C4-2B (cell line): ENCODE measurements around the gene COL24A1.

Experiments used
- ZFX ChIP-seq: fragments of 450-650 bp; IDR thresholded peaks from 2 replicates; pipeline ENCODE4 v1.6.1; 2017
- TF ChIP-seq, protein P1 (sequence below): fragments of 450-650 bp; conservative IDR thresholded peaks from 2 replicates; pipeline ENCODE4 v1.5.1; 2017; ENCODE audit warnings: mild to moderate bottlenecking

DNA sequence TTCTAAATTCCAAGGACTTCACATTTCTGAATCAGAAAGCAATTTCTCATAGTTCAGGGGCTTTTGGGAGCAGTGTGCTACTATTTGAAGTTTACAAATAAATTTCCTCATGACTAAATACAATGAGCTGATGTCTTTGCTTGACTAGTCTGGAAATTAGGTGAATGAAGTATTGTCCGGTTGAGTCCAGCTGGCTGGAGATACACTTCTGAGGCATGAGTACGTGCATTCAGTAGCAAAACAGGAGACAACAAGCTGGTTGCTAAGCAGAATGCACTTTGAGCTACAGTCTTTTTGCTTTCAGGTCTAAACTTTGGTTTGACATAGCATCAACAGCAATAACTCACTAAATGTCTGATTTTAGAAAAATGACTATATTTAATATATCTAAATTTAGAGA lies 475.5 kb downstream of the COL24A1 start:
- TF ChIP-seq, protein P1, sequence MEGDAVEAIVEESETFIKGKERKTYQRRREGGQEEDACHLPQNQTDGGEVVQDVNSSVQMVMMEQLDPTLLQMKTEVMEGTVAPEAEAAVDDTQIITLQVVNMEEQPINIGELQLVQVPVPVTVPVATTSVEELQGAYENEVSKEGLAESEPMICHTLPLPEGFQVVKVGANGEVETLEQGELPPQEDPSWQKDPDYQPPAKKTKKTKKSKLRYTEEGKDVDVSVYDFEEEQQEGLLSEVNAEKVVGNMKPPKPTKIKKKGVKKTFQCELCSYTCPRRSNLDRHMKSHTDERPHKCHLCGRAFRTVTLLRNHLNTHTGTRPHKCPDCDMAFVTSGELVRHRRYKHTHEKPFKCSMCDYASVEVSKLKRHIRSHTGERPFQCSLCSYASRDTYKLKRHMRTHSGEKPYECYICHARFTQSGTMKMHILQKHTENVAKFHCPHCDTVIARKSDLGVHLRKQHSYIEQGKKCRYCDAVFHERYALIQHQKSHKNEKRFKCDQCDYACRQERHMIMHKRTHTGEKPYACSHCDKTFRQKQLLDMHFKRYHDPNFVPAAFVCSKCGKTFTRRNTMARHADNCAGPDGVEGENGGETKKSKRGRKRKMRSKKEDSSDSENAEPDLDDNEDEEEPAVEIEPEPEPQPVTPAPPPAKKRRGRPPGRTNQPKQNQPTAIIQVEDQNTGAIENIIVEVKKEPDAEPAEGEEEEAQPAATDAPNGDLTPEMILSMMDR: no peak
- TF ChIP-seq ZFX: no peak
